NT2/D1 (cell line): ENCODE results near the gene TBC1D22A.

Source experiments
- SUZ12 ChIP-seq: IDR thresholded peaks from 2 replicates; pipeline ENCODE4 v1.6.1; 2011; ENCODE audit not compliant: insufficient read length, insufficient read depth; ENCODE audit errors: extremely low read depth
- YY1 ChIP-seq: IDR thresholded peaks from 2 replicates; pipeline ENCODE4 v1.6.1; 2011; ENCODE audit not compliant: insufficient read length, insufficient read depth
- ZNF274 ChIP-seq: IDR thresholded peaks from 2 replicates; pipeline ENCODE4 v1.6.1; 2011; ENCODE audit warnings: mild to moderate bottlenecking, low read depth, low read length

DNA sequence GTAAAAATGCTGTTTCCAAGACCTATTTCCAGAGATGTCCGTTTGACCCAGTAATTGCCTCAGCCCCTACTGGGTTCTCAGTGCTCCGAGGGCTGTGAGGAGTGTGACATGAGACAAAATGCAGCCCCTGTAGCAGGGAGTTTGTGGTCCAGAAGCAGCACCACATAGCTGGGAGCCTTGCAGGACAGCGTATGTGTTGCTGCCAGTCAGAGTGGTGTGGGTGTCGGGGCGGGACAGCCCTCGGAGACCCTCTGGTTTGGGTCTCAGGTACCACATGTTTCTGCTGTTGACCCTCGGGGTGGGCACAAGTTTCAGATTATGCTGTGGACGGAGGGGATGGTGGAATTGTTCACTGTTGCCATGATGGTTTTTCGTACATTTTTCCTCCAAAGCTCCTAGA, 17.2 kb downstream of the TBC1D22A start:
- TF ChIP-seq YY1: no peak
- no peak for TF ChIP-seq SUZ12
- no peak for TF ChIP-seq ZNF274
